Left ventricle myocardium inferior (tissue), 1 donor: ENCODE measurements around the gene RBM47. TPM values are rescaled to one million over a fixed set of nuclear protein-coding genes. Genes with fewer than 3 reads are reported as not detected.
"Not testable (repeated sequence)": the region's sequence is repeated elsewhere in the genome, so short reads cannot be mapped to it uniquely, and the experiment has no call there.

Source experiments
- DNase-seq: peaks from one replicate; pipeline ENCODE4 v3.0.0-alpha.2; 2020
- H3K27ac ChIP-seq: fragments of 200-600 bp; replicated peaks from 2 replicates; pipeline ENCODE4 v1.8.0; 2021
- H3K27me3 ChIP-seq: fragments of 200-600 bp; 2 replicates; pipeline ENCODE4 v1.8.0; 2021; ENCODE audit warnings: low read depth
- H3K36me3 ChIP-seq: fragments of 200-600 bp; 2 replicates; pipeline ENCODE4 v1.8.0; 2021
- H3K4me1 ChIP-seq: fragments of 200-600 bp; 2 replicates; pipeline ENCODE4 v1.8.0; 2021
- H3K4me3 ChIP-seq: fragments of 200-600 bp; 2 replicates; pipeline ENCODE4 v1.8.0; 2021; ENCODE audit warnings: mild to moderate bottlenecking, moderate library complexity
- H3K9me3 ChIP-seq: fragments of 200-600 bp; replicated peaks from 2 replicates; pipeline ENCODE4 v1.8.0; 2021
- intact Hi-C: fragments of 100-400 bp; cut with micrococcal nuclease; formaldehyde crosslinking; loops from one replicate; pipeline ENCODE4 v1.11.0; 2022
- total RNA-seq: library from RNA; stranded (reverse); fragmentation: NEBNext Ultra II Directional; extraction: Animal tissue kit (Norgen Biotek cat#: 25700); gene quantifications from one replicate; pipeline ENCODE4 v1.2.1, GENCODE V29; 2021
- TF ChIP-seq, protein P1 (sequence below): fragments of 200-600 bp; IDR thresholded peaks from 2 replicates; pipeline ENCODE4 v1.8.0; 2021; ENCODE audit warnings: antibody characterized with exemption, mild to moderate bottlenecking, borderline replicate concordance
- donor health status: DM: no; HTN: yes; CAD: no; lungs with severe emphysema.

The RBM47 gene
- total RNA-seq, 1 donor from 2014 or later, result 2.7 TPM

GRCh38 chr4:40434126-40434687 lies 195.5 kb downstream of the RBM47 start:
- TF ChIP-seq, protein P1, sequence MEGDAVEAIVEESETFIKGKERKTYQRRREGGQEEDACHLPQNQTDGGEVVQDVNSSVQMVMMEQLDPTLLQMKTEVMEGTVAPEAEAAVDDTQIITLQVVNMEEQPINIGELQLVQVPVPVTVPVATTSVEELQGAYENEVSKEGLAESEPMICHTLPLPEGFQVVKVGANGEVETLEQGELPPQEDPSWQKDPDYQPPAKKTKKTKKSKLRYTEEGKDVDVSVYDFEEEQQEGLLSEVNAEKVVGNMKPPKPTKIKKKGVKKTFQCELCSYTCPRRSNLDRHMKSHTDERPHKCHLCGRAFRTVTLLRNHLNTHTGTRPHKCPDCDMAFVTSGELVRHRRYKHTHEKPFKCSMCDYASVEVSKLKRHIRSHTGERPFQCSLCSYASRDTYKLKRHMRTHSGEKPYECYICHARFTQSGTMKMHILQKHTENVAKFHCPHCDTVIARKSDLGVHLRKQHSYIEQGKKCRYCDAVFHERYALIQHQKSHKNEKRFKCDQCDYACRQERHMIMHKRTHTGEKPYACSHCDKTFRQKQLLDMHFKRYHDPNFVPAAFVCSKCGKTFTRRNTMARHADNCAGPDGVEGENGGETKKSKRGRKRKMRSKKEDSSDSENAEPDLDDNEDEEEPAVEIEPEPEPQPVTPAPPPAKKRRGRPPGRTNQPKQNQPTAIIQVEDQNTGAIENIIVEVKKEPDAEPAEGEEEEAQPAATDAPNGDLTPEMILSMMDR, result no peak
- no peaks in the 10 kb centered on the region for H3K36me3 ChIP-seq
- no peaks in the 10 kb centered on the region for H3K27me3 ChIP-seq
- no peak overlapping the region for H3K4me3 ChIP-seq
- intact Hi-C loops, result no loop called here
- DNase-seq, result no peak
- H3K4me1 ChIP-seq, result no peaks in the 10 kb centered on the region
- no peak overlapping the region for H3K27ac ChIP-seq
- peaks cover 6% of the 10 kb centered on the region for H3K9me3 ChIP-seq

DNA sequence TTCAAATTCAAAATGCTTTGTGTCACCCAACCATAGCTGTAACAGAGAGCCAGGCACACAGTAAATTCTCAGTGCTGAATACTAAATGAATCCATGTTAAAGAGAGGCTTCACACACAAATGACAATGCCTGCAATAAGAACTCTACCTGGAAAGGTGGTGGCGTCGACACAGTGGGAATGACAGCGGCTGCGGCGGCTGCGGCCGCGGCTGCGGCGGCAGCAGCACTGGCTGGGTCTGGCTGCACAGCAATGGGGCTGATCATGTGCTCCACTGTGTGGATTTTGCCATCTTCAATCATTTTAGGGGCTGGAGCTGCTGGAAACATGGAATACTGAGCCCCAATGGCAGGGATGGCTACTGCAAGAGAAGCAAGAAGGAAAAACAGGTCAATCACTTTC lies 197.2 kb downstream of the RBM47 start:
- H3K27me3 ChIP-seq, result peaks cover 6% of the 10 kb centered on the region
- H3K4me1 ChIP-seq, result no peaks in the 10 kb centered on the region
- no peaks in the 10 kb centered on the region for H3K36me3 ChIP-seq
- TF ChIP-seq, protein P1, result no peak
- H3K9me3 ChIP-seq, result no peaks in the 10 kb centered on the region
- H3K27ac ChIP-seq, result no peak overlapping the region
- intact Hi-C loops, result no loop called here
- no peak for DNase-seq
- H3K4me3 ChIP-seq, result no peak overlapping the region

DNA sequence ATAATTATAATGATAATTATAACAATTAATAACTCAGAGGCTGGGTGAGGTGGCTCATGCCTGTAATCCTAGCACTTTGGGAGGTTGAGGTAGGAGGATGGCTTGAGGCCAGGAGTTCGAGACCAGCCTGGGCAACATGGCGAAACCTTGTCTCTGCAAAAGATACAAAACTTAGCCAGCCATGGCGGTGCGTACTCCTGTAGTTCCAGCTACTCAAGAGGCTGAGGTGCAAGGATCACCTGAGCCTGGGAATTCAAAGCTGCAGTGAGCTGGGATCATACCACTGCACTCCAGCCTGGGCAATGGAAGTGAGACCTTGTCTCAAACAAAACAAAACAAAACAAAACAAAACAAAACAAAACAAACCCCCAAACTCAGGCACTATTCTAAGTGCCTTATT lies 201.8 kb downstream of the RBM47 start:
- H3K27me3 ChIP-seq, H3K9me3 ChIP-seq, H3K4me3 ChIP-seq, H3K36me3 ChIP-seq, intact Hi-C loops, DNase-seq, H3K27ac ChIP-seq, H3K4me1 ChIP-seq: not testable (repeated sequence)

DNA sequence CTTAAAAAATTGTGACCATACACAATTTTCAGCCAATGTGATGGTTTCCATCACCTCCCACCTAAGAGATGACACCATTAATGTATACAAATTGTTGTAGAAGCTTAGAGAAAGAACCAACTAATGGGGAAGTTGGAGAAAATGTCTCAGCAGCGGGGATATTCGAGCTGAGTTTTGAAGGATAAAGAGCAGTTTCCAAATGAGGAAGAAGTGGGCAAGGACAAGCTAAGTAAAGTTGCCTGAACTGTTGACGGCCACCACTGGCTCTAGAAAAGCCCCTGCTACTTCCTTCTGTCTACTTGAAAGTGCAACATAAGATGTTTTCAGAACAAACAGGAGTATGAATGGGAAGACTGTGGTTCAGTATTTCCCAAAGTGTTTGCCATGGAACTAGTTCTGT lies 202.5 kb downstream of the RBM47 start:
- Histone ChIP-seq H3K27ac (no peak overlapping the region), H3K4me1 (no peaks in the 10 kb centered on the region), H3K27me3 (peaks cover 6% of the 10 kb centered on the region), H3K4me3 (no peak overlapping the region), H3K36me3 (no peaks in the 10 kb centered on the region), H3K9me3 (no peaks in the 10 kb centered on the region)
- TF ChIP-seq, protein P1, result no peak
- intact Hi-C loops, result no loop called here
- no peak for DNase-seq

DNA sequence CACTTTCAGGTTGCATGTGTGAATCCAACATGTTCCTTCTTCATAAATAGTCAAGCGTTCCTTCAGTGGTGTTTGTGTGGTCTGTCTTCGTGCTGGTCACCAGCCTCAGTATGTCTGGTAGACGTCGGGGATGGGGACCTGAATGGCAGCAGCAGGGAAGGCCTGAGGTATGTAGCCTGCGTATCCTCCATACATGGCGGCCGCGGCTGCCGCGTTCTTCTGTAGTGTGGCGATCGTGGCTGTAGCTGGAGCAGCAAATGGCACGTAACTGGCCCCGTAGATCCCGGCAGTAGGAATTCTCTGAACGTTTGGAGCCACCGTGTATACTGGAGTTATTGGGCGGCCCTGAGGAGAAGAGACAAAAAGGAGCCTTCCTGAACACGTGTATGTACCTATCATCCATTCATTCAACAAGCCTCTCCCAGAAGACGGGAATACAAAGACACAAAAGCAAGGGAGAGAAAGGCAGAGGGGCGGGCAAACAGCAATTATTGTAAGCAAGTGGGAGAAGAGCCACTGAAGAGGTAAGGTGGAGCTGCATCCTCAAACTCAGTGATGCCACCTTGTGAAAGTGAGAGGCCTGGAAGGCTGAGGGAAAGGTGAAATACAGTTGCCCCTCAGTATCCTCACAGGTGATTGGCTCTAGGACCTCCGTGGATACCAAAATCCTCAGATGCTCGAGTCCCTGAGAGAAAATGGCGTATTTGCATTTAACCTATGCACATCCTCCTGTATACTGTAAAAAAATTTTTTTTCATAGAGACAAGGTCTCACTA lies 203.7 kb downstream of the RBM47 start:
- Histone ChIP-seq H3K9me3 (no peaks in the 10 kb centered on the region), H3K27me3 (peaks cover 6% of the 10 kb centered on the region), H3K4me1 (no peaks in the 10 kb centered on the region), H3K4me3 (no peak overlapping the region), H3K27ac (no peak overlapping the region), H3K36me3 (no peaks in the 10 kb centered on the region)
- TF ChIP-seq, protein P1, result no peak
- DNase-seq, result no peak
- intact Hi-C loops, result no loop called here

DNA sequence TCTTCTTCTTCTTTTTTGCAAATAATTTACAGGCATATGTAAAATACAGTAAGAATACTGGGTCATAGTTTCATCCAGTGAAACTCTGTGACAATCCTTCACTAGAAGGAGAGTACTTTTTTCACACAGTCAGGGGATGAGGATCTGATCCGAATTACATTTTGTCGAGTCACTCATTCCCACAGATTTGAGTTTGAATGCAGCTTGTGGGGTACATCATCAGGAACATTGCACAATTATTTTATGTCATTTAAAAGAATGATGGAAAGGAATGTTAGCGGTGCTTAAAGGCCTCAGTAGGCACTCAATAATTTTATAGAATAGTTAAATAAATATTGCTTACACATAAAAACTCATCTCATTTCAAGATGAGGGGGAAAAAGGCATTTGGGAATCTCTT lies 205.9 kb downstream of the RBM47 start:
- peaks cover 6% of the 10 kb centered on the region for H3K27me3 ChIP-seq
- no peak overlapping the region for H3K4me3 ChIP-seq
- H3K27ac ChIP-seq, result no peak overlapping the region
- H3K36me3 ChIP-seq, result no peaks in the 10 kb centered on the region
- DNase-seq, result no peak
- intact Hi-C loops, result no loop called here
- TF ChIP-seq, protein P1, result no peak
- no peaks in the 10 kb centered on the region for H3K4me1 ChIP-seq
- H3K9me3 ChIP-seq, result no peaks in the 10 kb centered on the region
